A549 (cell line): Measurements from ENCODE around the gene LY6G5C.

ENCODE experiments used
- BHLHE40 ChIP-seq: IDR thresholded peaks from 2 replicates; pipeline ENCODE4 v1.6.1; 2012; ENCODE audit warnings: low read depth, low read length, inconsistent platforms
- HDAC2 ChIP-seq: fragments of 200-600 bp; sonication (generic); IDR thresholded peaks from 2 replicates; pipeline ENCODE4 v1.6.1; 2016
- HOXA7 ChIP-seq: fragments of 250-450 bp; sonication (Bioruptor Pico); IDR thresholded peaks from 2 replicates; pipeline ENCODE4 v1.5.0; 2020; ENCODE audit warnings: mild to moderate bottlenecking, moderate library complexity
- JUN ChIP-seq, 2 experiments: fragments of >200 bp; sonication (Bioruptor Twin); formaldehyde crosslinking; IDR thresholded peaks; 2 replicates in 1 of 2; 3 replicates in 1 of 2; pipeline ENCODE4 v1.6.1; 2016 to 2017
- MAX ChIP-seq: IDR thresholded peaks from 2 replicates; pipeline ENCODE4 v1.6.1; 2012
- MAZ ChIP-seq: fragments of 150-350 bp; IDR thresholded peaks from 2 replicates; pipeline ENCODE4 v1.6.1; 2014; ENCODE audit warnings: antibody characterized with exemption, low read depth, low read length, borderline replicate concordance
- NFE2L2 ChIP-seq: fragments of 150-350 bp; conservative IDR thresholded peaks from 2 replicates; pipeline ENCODE4 v1.6.1; 2014; ENCODE audit warnings: low read length
- PHF8 ChIP-seq: fragments of 200-600 bp; sonication (generic); IDR thresholded peaks from 2 replicates; pipeline ENCODE4 v1.6.1; 2016; ENCODE audit warnings: low read depth, mild to moderate bottlenecking, antibody characterized with exemption, moderate library complexity, borderline replicate concordance
- POLR2A ChIP-seq: IDR thresholded peaks from 2 replicates; pipeline ENCODE4 v1.6.1; 2012; ENCODE audit warnings: mild to moderate bottlenecking, low read length
- SREBF2 ChIP-seq: fragments of 450-650 bp; IDR thresholded peaks from 2 replicates; pipeline ENCODE4 v1.6.1; 2014; ENCODE audit warnings: mild to moderate bottlenecking, moderate library complexity
- TF ChIP-seq, protein P1 (sequence below): fragments of >200 bp; sonication (Bioruptor Twin); formaldehyde crosslinking; IDR thresholded peaks from 3 replicates; pipeline ENCODE4 v1.5.1; 2016
- TF ChIP-seq, protein P2 (sequence below): IDR thresholded peaks from 2 replicates; pipeline ENCODE4 v1.6.1; 2012
- TF ChIP-seq, protein P3 (sequence below): fragments of 200-600 bp; sonication (generic); IDR thresholded peaks from 2 replicates; pipeline ENCODE4 v1.6.1; 2016; ENCODE audit warnings: antibody characterized with exemption, mild to moderate bottlenecking, moderate library complexity
- TF ChIP-seq, protein P4 (sequence below): fragments of >200 bp; sonication (Bioruptor Twin); formaldehyde crosslinking; IDR thresholded peaks from 3 replicates; pipeline ENCODE4 v1.6.1; 2016

DNA sequence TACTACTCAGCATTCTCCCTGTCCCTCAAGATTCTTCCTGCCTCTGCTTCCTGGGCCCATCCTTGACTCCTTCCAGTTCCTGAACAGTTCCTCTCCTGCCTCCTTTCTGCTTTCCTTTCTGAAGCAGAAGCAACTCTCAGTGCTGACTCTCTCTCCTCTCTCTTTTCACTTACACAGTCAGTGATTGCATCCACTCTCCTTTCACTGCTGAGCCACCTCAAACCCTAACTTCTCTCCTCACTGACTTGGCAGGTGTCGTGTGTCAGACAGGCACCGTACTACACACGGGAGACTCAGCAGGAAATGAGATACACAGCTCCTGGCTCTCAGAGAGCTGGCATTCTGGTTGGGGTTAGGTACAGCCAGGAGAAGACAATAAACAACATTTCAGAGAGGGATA lies 16.7 kb upstream of the LY6G5C start:
- TF ChIP-seq, protein P1, sequence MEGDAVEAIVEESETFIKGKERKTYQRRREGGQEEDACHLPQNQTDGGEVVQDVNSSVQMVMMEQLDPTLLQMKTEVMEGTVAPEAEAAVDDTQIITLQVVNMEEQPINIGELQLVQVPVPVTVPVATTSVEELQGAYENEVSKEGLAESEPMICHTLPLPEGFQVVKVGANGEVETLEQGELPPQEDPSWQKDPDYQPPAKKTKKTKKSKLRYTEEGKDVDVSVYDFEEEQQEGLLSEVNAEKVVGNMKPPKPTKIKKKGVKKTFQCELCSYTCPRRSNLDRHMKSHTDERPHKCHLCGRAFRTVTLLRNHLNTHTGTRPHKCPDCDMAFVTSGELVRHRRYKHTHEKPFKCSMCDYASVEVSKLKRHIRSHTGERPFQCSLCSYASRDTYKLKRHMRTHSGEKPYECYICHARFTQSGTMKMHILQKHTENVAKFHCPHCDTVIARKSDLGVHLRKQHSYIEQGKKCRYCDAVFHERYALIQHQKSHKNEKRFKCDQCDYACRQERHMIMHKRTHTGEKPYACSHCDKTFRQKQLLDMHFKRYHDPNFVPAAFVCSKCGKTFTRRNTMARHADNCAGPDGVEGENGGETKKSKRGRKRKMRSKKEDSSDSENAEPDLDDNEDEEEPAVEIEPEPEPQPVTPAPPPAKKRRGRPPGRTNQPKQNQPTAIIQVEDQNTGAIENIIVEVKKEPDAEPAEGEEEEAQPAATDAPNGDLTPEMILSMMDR, result no peak
- TF ChIP-seq PHF8 (no peak), SREBF2 (no peak), MAX (no peak), BHLHE40 (no peak), MAZ (no peak), HDAC2 (no peak), NFE2L2 (no peak), POLR2A (no peak), JUN (IDR thresholded peaks at IDR 0.05) (no peak), HOXA7 (CRISPR knock-in tag) (no peak)
- TF ChIP-seq, protein P2, sequence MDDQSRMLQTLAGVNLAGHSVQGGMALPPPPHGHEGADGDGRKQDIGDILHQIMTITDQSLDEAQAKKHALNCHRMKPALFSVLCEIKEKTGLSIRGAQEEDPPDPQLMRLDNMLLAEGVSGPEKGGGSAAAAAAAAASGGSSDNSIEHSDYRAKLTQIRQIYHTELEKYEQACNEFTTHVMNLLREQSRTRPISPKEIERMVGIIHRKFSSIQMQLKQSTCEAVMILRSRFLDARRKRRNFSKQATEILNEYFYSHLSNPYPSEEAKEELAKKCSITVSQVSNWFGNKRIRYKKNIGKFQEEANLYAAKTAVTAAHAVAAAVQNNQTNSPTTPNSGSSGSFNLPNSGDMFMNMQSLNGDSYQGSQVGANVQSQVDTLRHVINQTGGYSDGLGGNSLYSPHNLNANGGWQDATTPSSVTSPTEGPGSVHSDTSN, result no peak
- TF ChIP-seq, protein P3, sequence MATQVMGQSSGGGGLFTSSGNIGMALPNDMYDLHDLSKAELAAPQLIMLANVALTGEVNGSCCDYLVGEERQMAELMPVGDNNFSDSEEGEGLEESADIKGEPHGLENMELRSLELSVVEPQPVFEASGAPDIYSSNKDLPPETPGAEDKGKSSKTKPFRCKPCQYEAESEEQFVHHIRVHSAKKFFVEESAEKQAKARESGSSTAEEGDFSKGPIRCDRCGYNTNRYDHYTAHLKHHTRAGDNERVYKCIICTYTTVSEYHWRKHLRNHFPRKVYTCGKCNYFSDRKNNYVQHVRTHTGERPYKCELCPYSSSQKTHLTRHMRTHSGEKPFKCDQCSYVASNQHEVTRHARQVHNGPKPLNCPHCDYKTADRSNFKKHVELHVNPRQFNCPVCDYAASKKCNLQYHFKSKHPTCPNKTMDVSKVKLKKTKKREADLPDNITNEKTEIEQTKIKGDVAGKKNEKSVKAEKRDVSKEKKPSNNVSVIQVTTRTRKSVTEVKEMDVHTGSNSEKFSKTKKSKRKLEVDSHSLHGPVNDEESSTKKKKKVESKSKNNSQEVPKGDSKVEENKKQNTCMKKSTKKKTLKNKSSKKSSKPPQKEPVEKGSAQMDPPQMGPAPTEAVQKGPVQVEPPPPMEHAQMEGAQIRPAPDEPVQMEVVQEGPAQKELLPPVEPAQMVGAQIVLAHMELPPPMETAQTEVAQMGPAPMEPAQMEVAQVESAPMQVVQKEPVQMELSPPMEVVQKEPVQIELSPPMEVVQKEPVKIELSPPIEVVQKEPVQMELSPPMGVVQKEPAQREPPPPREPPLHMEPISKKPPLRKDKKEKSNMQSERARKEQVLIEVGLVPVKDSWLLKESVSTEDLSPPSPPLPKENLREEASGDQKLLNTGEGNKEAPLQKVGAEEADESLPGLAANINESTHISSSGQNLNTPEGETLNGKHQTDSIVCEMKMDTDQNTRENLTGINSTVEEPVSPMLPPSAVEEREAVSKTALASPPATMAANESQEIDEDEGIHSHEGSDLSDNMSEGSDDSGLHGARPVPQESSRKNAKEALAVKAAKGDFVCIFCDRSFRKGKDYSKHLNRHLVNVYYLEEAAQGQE, result no peak
- TF ChIP-seq, protein P4, sequence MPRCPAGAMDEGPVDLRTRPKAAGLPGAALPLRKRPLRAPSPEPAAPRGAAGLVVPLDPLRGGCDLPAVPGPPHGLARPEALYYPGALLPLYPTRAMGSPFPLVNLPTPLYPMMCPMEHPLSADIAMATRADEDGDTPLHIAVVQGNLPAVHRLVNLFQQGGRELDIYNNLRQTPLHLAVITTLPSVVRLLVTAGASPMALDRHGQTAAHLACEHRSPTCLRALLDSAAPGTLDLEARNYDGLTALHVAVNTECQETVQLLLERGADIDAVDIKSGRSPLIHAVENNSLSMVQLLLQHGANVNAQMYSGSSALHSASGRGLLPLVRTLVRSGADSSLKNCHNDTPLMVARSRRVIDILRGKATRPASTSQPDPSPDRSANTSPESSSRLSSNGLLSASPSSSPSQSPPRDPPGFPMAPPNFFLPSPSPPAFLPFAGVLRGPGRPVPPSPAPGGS, result no peak
